ENCODE measurements around the gene BIRC7. TPM values are rescaled to one million over a fixed set of nuclear protein-coding genes. Genes with fewer than 3 reads are reported as not detected.

BIRC7 gene
- total RNA-seq, 2 donors from 2014 or later, result 0.74 TPM; not detected in 1

GRCh38 chr20:63272105-63273058, 36.7 kb downstream of the BIRC7 start, which contains the start of gene ARFGAP1:
Gene ARFGAP1, plus strand, starts transcription at chr20:63272813. Its CDS starts 2,768 bp downstream, at chr20:63275581.
- Mint-ChIP-seq H3K27me3 (ENCODE audit: low read depth) (no peaks in the 10 kb centered on the region), H3K4me1 (ENCODE audit: low read depth) (peaks cover 25% of the 10 kb centered on the region), H3K4me3 (peak within 1 kb of the TSS; percentile 95 to 96), H3K9me3 (no peaks in the 10 kb centered on the region), H3K27ac (peak within 1 kb of the TSS; percentile 95), H3K36me3 (ENCODE audit: insufficient read depth in 2 of 2) (no peaks in the 10 kb centered on the region)
- ATAC-seq (replicated peaks in 1 of 2) (peak; percentile 99), DNase-seq (peak; percentile 93 to 94)

- H3K4me1 Mint-ChIP-seq (ENCODE audit: low read depth), result peaks cover 25% of the 10 kb centered on the region
- H3K36me3 Mint-ChIP-seq (ENCODE audit: insufficient read depth in 2 of 2), result no peaks in the 10 kb centered on the region
- no peaks in the 10 kb centered on the region for H3K9me3 Mint-ChIP-seq
- H3K27me3 Mint-ChIP-seq (ENCODE audit: low read depth), result no peaks in the 10 kb centered on the region
- H3K27ac Mint-ChIP-seq, result peak overlapping the region; percentile 95
- H3K4me3 Mint-ChIP-seq, result peak overlapping the region; percentile 95 to 96
- DNase-seq (no peak), ATAC-seq (replicated peaks in 1 of 2) (peak in 1 of 2 donors; percentile 2)
These were observed 37.4 kb downstream of the BIRC7 start for GRCh38 chr20:63273059-63273579.

DNA sequence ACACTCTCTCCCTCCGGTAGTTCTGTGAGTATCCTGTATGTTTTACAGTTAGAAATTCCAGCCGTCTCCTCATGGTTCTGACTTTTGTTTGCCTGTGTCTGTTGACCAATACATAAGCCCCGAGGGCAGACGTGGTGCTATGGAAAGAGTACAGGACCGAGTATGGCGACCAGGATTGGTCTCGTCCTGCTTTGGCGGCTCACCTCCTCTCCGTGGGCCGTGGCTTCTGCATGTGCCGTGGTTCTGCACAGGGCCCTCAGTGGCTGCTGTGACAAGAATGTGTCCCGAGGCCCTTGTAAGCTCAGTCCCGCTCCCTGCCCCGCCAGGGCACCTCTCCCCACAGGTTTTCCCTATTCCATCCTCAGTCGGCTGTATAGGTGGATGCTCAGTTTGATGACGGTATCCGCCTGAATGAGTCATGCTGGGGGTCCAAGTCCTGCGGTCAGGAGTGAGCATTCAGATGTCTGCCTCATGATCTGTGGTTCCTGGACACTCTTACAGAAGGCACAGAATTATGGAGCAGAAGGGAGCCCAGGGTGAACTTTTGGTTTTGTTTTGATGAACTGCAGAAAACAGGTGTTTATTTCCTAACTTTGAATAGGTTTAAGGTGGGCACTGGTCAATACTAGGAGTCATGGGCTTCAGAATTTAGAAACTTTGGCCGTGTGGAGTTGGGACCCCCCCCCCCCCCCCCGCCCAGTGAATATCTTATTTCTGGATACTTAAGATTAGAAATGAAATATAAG, 38.1 kb downstream of the BIRC7 start:
- Mint-ChIP-seq H3K36me3 (ENCODE audit: insufficient read depth in 2 of 2) (no peaks in the 10 kb centered on the region), H3K27me3 (ENCODE audit: low read depth) (no peaks in the 10 kb centered on the region), H3K27ac (peak overlapping the region; percentile 95), H3K4me3 (peak overlapping the region; percentile 95 to 96), H3K9me3 (no peaks in the 10 kb centered on the region), H3K4me1 (ENCODE audit: low read depth) (peaks cover 25% of the 10 kb centered on the region)
- no peak for DNase-seq
- ATAC-seq (replicated peaks in 1 of 2), result no peak

GRCh38 chr20:63274381-63275228, 38.9 kb downstream of the BIRC7 start:
- DNase-seq (no peak), ATAC-seq (replicated peaks in 1 of 2) (no peak)
- peaks cover 25% of the 10 kb centered on the region for H3K4me1 Mint-ChIP-seq (ENCODE audit: low read depth)
- peak overlapping the region; percentile 29 to 51 for H3K4me3 Mint-ChIP-seq
- peaks cover 0 to 2% of the 10 kb centered on the region in 2 donors for H3K36me3 Mint-ChIP-seq (ENCODE audit: insufficient read depth in 2 of 2)
- H3K27me3 Mint-ChIP-seq (ENCODE audit: low read depth), result no peaks in the 10 kb centered on the region
- H3K9me3 Mint-ChIP-seq, result no peaks in the 10 kb centered on the region
- peak overlapping the region; percentile 19 for H3K27ac Mint-ChIP-seq

DNA sequence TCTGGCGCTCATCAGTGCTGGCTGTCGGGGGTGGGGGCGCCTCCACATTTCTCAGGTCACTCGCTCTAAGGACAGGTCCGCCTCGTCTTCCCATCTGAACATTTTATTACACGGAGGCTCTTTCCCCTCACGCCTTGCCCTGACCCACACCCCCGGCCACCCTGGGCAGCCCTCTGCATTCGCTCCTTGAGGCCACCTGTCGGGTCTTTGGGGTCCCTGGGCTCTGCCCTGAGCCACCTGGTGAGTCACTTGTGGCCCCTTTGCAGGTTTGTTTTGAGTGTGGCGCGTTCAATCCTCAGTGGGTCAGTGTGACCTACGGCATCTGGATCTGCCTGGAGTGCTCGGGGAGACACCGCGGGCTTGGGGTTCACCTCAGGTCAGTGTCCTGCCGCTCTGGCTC, 40.1 kb downstream of the BIRC7 start:
- Mint-ChIP-seq H3K36me3 (ENCODE audit: insufficient read depth in 2 of 2) (peaks cover 0 to 6% of the 10 kb centered on the region in 2 donors), H3K9me3 (no peaks in the 10 kb centered on the region), H3K27me3 (ENCODE audit: low read depth) (no peaks in the 10 kb centered on the region), H3K27ac (no peak overlapping the region), H3K4me1 (ENCODE audit: low read depth) (peaks cover 25% of the 10 kb centered on the region), H3K4me3 (no peak overlapping the region)
- ATAC-seq (replicated peaks in 1 of 2), result no peak
- DNase-seq, result no peak

DNA sequence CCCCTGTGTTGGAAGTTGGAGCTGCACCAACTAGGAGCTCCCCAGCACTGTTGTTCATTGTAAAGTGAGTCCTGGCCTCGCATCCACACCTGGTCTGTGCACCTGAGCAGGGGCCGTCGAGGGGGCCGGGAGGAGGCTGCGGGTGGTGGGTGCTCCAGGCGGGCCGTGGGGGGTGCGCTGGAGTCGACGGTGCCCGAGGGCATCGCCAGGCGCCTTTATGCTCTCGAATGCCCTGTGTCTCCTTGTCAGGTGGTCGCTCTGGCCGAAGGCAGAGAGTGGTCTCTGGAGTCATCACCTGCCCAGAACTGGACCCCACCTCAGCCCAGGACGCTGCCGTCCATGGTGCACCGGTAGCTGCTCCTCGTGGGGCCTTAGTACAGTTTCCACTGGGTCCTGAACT, 41.3 kb downstream of the BIRC7 start:
- Mint-ChIP-seq H3K27me3 (ENCODE audit: low read depth) (no peaks in the 10 kb centered on the region), H3K27ac (no peak overlapping the region), H3K36me3 (ENCODE audit: insufficient read depth in 2 of 2) (peaks cover 0 to 6% of the 10 kb centered on the region in 2 donors), H3K9me3 (no peaks in the 10 kb centered on the region), H3K4me3 (no peak overlapping the region), H3K4me1 (ENCODE audit: low read depth) (peaks cover 16% of the 10 kb centered on the region)
- DNase-seq (no peak), ATAC-seq (replicated peaks in 1 of 2) (no peak)

- peaks cover 16% of the 10 kb centered on the region for H3K4me1 Mint-ChIP-seq (ENCODE audit: low read depth)
- H3K36me3 Mint-ChIP-seq (ENCODE audit: insufficient read depth in 2 of 2), result peaks cover 0 to 6% of the 10 kb centered on the region in 2 donors
- H3K27ac Mint-ChIP-seq, result no peak overlapping the region
- DNase-seq (no peak), ATAC-seq (replicated peaks in 1 of 2) (no peak)
- H3K9me3 Mint-ChIP-seq, result no peaks in the 10 kb centered on the region
- no peaks in the 10 kb centered on the region for H3K27me3 Mint-ChIP-seq (ENCODE audit: low read depth)
- H3K4me3 Mint-ChIP-seq, result no peak overlapping the region
These were observed 42.0 kb downstream of the BIRC7 start for GRCh38 chr20:63277466-63278272.

GRCh38 chr20:63278661-63279060, 43.0 kb downstream of the BIRC7 start:
- Mint-ChIP-seq H3K27me3 (ENCODE audit: low read depth) (no peaks in the 10 kb centered on the region), H3K9me3 (no peaks in the 10 kb centered on the region), H3K27ac (no peak overlapping the region), H3K4me3 (no peak overlapping the region), H3K4me1 (ENCODE audit: low read depth) (peaks cover 12% of the 10 kb centered on the region), H3K36me3 (ENCODE audit: insufficient read depth in 2 of 2) (peaks cover 0 to 6% of the 10 kb centered on the region in 2 donors)
- ATAC-seq (replicated peaks in 1 of 2) (no peak), DNase-seq (no peak)

DNA sequence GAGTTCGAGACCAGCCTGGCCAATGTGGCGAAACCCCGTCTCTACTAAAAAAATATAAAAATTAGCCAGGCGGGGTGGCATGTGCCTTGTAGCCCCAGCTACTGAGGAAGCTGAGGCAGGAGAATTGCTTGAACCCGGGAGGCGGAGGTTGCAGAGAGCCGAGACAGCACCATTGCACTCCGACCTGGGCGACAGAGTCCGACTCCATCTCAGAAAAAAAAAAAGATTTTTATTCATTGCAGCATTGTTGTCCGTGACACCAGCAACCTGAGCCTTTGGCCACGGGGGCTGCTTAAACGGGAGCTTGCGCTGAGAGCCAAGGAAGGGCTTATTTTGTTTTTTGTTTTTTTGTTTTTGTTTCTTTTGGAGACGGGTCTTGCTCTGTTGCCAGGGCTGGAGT, 44.2 kb downstream of the BIRC7 start:
- no peak overlapping the region for H3K4me3 Mint-ChIP-seq
- ATAC-seq (replicated peaks in 1 of 2), result no peak
- no peaks in the 10 kb centered on the region for H3K27me3 Mint-ChIP-seq (ENCODE audit: low read depth)
- H3K9me3 Mint-ChIP-seq, result no peaks in the 10 kb centered on the region
- H3K4me1 Mint-ChIP-seq (ENCODE audit: low read depth), result no peaks in the 10 kb centered on the region
- DNase-seq, result no peak
- H3K36me3 Mint-ChIP-seq (ENCODE audit: insufficient read depth in 2 of 2), result peaks cover 0 to 8% of the 10 kb centered on the region in 2 donors
- H3K27ac Mint-ChIP-seq, result no peak overlapping the region

DNA sequence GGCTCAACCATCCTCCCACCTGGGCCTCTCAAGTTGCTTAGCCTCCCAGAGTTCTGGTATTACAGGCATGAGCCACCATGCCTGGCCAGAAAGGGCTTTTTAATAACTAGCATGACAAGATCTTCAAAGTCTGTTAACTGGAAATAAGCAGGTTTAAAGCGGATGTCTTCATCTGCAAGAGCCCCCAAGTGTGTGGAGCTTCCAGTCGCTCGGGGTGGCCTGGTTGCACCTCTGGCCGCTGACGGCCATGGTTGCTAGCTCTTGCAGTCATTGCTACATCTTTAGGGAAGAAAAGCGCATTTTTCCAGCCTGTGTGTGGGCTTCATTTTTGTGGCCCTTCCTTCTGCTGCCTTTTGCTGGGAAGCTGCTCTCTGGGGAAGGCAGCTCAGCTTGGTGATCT, 44.7 kb downstream of the BIRC7 start:
- H3K4me1 Mint-ChIP-seq (ENCODE audit: low read depth), result no peaks in the 10 kb centered on the region
- H3K27ac Mint-ChIP-seq, result no peak overlapping the region
- ATAC-seq (replicated peaks in 1 of 2), result no peak
- H3K4me3 Mint-ChIP-seq, result no peak overlapping the region
- H3K36me3 Mint-ChIP-seq (ENCODE audit: insufficient read depth in 2 of 2), result peaks cover 0 to 8% of the 10 kb centered on the region in 2 donors
- no peaks in the 10 kb centered on the region for H3K27me3 Mint-ChIP-seq (ENCODE audit: low read depth)
- no peak for DNase-seq
- H3K9me3 Mint-ChIP-seq, result no peaks in the 10 kb centered on the region

- Mint-ChIP-seq H3K4me3 (no peak overlapping the region), H3K27me3 (ENCODE audit: low read depth) (no peaks in the 10 kb centered on the region), H3K27ac (no peak overlapping the region), H3K4me1 (ENCODE audit: low read depth) (no peaks in the 10 kb centered on the region), H3K9me3 (no peaks in the 10 kb centered on the region), H3K36me3 (ENCODE audit: insufficient read depth in 2 of 2) (peaks cover 0 to 8% of the 10 kb centered on the region in 2 donors)
- no peak for DNase-seq
- no peak for ATAC-seq (replicated peaks in 1 of 2)
These were observed 45.3 kb downstream of the BIRC7 start for GRCh38 chr20:63280929-63281545.

All from activated T-cell treated with anti-CD3 and anti-CD28 coated beads, Interleukin-2, amount 50 U/mL, for 72 hours (primary cell).